A549 (cell line): Measurements from ENCODE around the gene ERFE. TPM values are rescaled to one million over a fixed set of nuclear protein-coding genes. Genes with fewer than 3 reads are reported as not detected.

Source experiments
- ATAC-seq, 2 experiments: fragments of 200-7000 bp in 1 of 2; fragments of >200 bp in 1 of 2; cut with Nextera tagmentation in 1 of 2; cut with Tn5 transposase in 1 of 2; 3 replicates each; pipeline versions ENCODE4 v1.8.0 to v1.9.1; 2018 to 2020; ENCODE audit warnings: mild to moderate bottlenecking in 1 of 2, moderate library complexity in 1 of 2
- CTCF ChIA-PET: fragments of 300-600 bp; sonication (Branson Sonifier 250); formaldehyde crosslinking; extraction: SDS; loops from one replicate; lab custom pipeline; 2021; ENCODE audit warnings: antibody characterized with exemption, inconsistent platforms; lab: Yijun Ruan, JAX
- POLR2A ChIA-PET: fragments of 350-600 bp; formaldehyde crosslinking; extraction: SDS; loops from one replicate; lab custom pipeline; 2021; ENCODE audit warnings: antibody characterized with exemption, inconsistent platforms; lab: Yijun Ruan, JAX
- DNase-seq, 2 experiments: peaks; one replicate each; pipeline versions ENCODE4 v3.0.0 to v3.0.0-alpha.2; 2011 to 2016; ENCODE audit warnings: low read depth in 1 of 2, low spot score in 1 of 2
- FAIRE-seq: peaks from 2 replicates; lab custom pipeline; 2011; peaks lifted over from hg19 to GRCh38; lab: Jason Lieb, UNC
- H3K27ac ChIP-seq, 2 experiments: fragments of >200 bp; sonication (Bioruptor Twin); formaldehyde crosslinking; 3 replicates each; pipeline ENCODE4 v1.5.1; 2016 to 2017
- H3K4me1 ChIP-seq: fragments of >200 bp; sonication (Bioruptor Twin); formaldehyde crosslinking; 3 replicates; pipeline ENCODE4 v1.6.1; 2016
- H3K4me2 ChIP-seq: fragments of >200 bp; sonication (Bioruptor Twin); formaldehyde crosslinking; 3 replicates; pipeline ENCODE4 v1.6.1; 2016
- H3K4me3 ChIP-seq: fragments of >200 bp; sonication (Bioruptor Twin); formaldehyde crosslinking; 3 replicates; pipeline ENCODE4 v1.5.1; 2016
- H3K9me3 ChIP-seq: fragments of >200 bp; sonication (Bioruptor Twin); formaldehyde crosslinking; 3 replicates; pipeline ENCODE4 v1.6.1; 2016
- CEBPB ChIP-seq, 2 experiments: fragments of >200 bp in 1 of 2; sonication (Bioruptor Twin) in 1 of 2; formaldehyde crosslinking in 1 of 2; IDR thresholded peaks; 2 replicates each; pipeline ENCODE4 v1.6.1; 2012 to 2016
- CHD2 ChIP-seq: fragments of 150-350 bp; IDR thresholded peaks from 2 replicates; pipeline ENCODE4 v1.6.1; 2014; ENCODE audit warnings: low read length; ENCODE audit not compliant: partially characterized antibody
- EHMT2 ChIP-seq: fragments of 200-600 bp; sonication (generic); IDR thresholded peaks from 2 replicates; pipeline ENCODE4 v1.6.1; 2016; ENCODE audit warnings: antibody characterized with exemption, low read depth, mild to moderate bottlenecking, moderate library complexity
- FOSL2 ChIP-seq, 2 experiments: fragments of 450-650 bp in 1 of 2; fragments of >200 bp in 1 of 2; sonication (Bioruptor Twin) in 1 of 2; formaldehyde crosslinking; IDR thresholded peaks; 2 replicates each; pipeline versions ENCODE4 v1.5.0 to v1.6.1; 2016 to 2020; ENCODE audit warnings: mild to moderate bottlenecking in 1 of 2, moderate library complexity in 1 of 2
- FOXS1 ChIP-seq: fragments of 250-450 bp; sonication (Bioruptor Pico); IDR thresholded peaks from 2 replicates; pipeline ENCODE4 v1.5.0; 2020; ENCODE audit warnings: mild to moderate bottlenecking, moderate library complexity
- HDAC2 ChIP-seq: fragments of 200-600 bp; sonication (generic); IDR thresholded peaks from 2 replicates; pipeline ENCODE4 v1.6.1; 2016
- HEYL ChIP-seq: fragments of 250-450 bp; sonication (Bioruptor Pico); IDR thresholded peaks from 2 replicates; pipeline ENCODE4 v1.8.0; 2021; ENCODE audit warnings: mild to moderate bottlenecking, moderate library complexity
- HOXA7 ChIP-seq: fragments of 250-450 bp; sonication (Bioruptor Pico); IDR thresholded peaks from 2 replicates; pipeline ENCODE4 v1.5.0; 2020; ENCODE audit warnings: mild to moderate bottlenecking, moderate library complexity
- HOXB13 ChIP-seq: fragments of 250-450 bp; sonication (Bioruptor Pico); IDR thresholded peaks from 2 replicates; pipeline ENCODE4 v1.5.0; 2020; ENCODE audit warnings: low read depth, mild to moderate bottlenecking, moderate library complexity
- KDM5A ChIP-seq: fragments of 200-600 bp; sonication (generic); IDR thresholded peaks from 2 replicates; pipeline ENCODE4 v1.6.1; 2016; ENCODE audit warnings: antibody characterized with exemption, mild to moderate bottlenecking
- MAFK ChIP-seq: fragments of 450-650 bp; IDR thresholded peaks from 2 replicates; pipeline ENCODE4 v1.6.1; 2014; ENCODE audit not compliant: partially characterized antibody
- PHF8 ChIP-seq: fragments of 200-600 bp; sonication (generic); IDR thresholded peaks from 2 replicates; pipeline ENCODE4 v1.6.1; 2016; ENCODE audit warnings: low read depth, mild to moderate bottlenecking, antibody characterized with exemption, moderate library complexity, borderline replicate concordance
- POLR2AphosphoS2 ChIP-seq: conservative IDR thresholded peaks from 2 replicates; pipeline ENCODE4 v1.6.1; 2012; ENCODE audit warnings: low read length, improper control_type of control experiment, inconsistent platforms
- RAD21 ChIP-seq, 2 experiments: fragments of >200 bp in 1 of 2; sonication (Bioruptor Twin) in 1 of 2; formaldehyde crosslinking in 1 of 2; IDR thresholded peaks in 1 of 2; conservative IDR thresholded peaks in 1 of 2; 2 replicates in 1 of 2; 3 replicates in 1 of 2; pipeline ENCODE4 v1.6.1; 2012 to 2018; ENCODE audit warnings: inconsistent platforms in 1 of 2
- RFX5 ChIP-seq: fragments of 450-650 bp; IDR thresholded peaks from 2 replicates; pipeline ENCODE4 v1.7.1; 2014; ENCODE audit warnings: antibody characterized with exemption, mild to moderate bottlenecking, moderate library complexity
- RNF2 ChIP-seq: fragments of 200-600 bp; sonication (generic); IDR thresholded peaks from 2 replicates; pipeline ENCODE4 v1.6.1; 2016; ENCODE audit warnings: low read depth, mild to moderate bottlenecking, antibody characterized with exemption, moderate library complexity, borderline replicate concordance
- SREBF2 ChIP-seq: fragments of 450-650 bp; IDR thresholded peaks from 2 replicates; pipeline ENCODE4 v1.6.1; 2014; ENCODE audit warnings: mild to moderate bottlenecking, moderate library complexity
- ZC3H11A ChIP-seq: fragments of 450-650 bp; IDR thresholded peaks from 2 replicates; pipeline ENCODE4 v1.6.1; 2014; ENCODE audit warnings: antibody characterized with exemption, mild to moderate bottlenecking
- ZFP36 ChIP-seq: fragments of 450-650 bp; IDR thresholded peaks from 2 replicates; pipeline ENCODE4 v1.6.1; 2014; ENCODE audit warnings: borderline replicate concordance; ENCODE audit not compliant: partially characterized antibody
- ZNF302 ChIP-seq: fragments of 250-450 bp; sonication (Bioruptor Pico); IDR thresholded peaks from 2 replicates; pipeline ENCODE4 v1.9.0; 2021; ENCODE audit warnings: inconsistent platforms, mild to moderate bottlenecking, moderate library complexity
- ZSCAN20 ChIP-seq: fragments of 250-450 bp; sonication (Bioruptor Pico); IDR thresholded peaks from 2 replicates; pipeline ENCODE4 v1.8.0; 2022; ENCODE audit warnings: mild to moderate bottlenecking, moderate library complexity
- WGBS: methylation state at CpG from one replicate; pipeline ENCODE4 v1.1.6; 2017; ENCODE audit errors: missing lambda C conversion rate; 5-methylcytosine and 5-hydroxymethylcytosine counted together
- polyA plus RNA-seq, 4 experiments: library from polyadenylated mRNA; depleted of rRNA in 3 of 4; stranded (reverse); fragments of >200 nt; fragmentation: RNase III in 1 of 4; extraction: RNeasy Plus Mini Kit Qiagen cat#74134 plus additional on column Dnase treatment in 1 of 4; gene quantifications; 2 replicates in 3 of 4; 3 replicates in 1 of 4; pipeline ENCODE4 v1.2.3, GENCODE V29; 2011 to 2017
- TF ChIP-seq, protein P1 (sequence below): fragments of >200 bp; sonication (Bioruptor Twin); formaldehyde crosslinking; IDR thresholded peaks from 3 replicates; pipeline ENCODE4 v1.5.1; 2016
- TF ChIP-seq, protein P2 (sequence below): IDR thresholded peaks from 2 replicates; pipeline ENCODE4 v1.6.1; 2012; ENCODE audit warnings: low read depth, borderline replicate concordance
- TF ChIP-seq, protein P3 (sequence below): IDR thresholded peaks from 2 replicates; pipeline ENCODE4 v1.6.1; 2012
- TF ChIP-seq, protein P4 (sequence below): fragments of 250-450 bp; sonication (Bioruptor Pico); IDR thresholded peaks from 2 replicates; pipeline ENCODE4 v1.5.0; 2020; ENCODE audit warnings: low read depth, mild to moderate bottlenecking, moderate library complexity
- TF ChIP-seq, protein P5 (sequence below): IDR thresholded peaks from 2 replicates; pipeline ENCODE4 v1.6.1; 2012
- TF ChIP-seq, protein P6 (sequence below): fragments of >200 bp; sonication (Bioruptor Twin); formaldehyde crosslinking; IDR thresholded peaks from 3 replicates; pipeline ENCODE4 v1.6.1; 2016
- TF ChIP-seq, protein P7 (sequence below): fragments of 450-650 bp; IDR thresholded peaks from 2 replicates; pipeline ENCODE4 v1.6.1; 2014; ENCODE audit warnings: antibody characterized with exemption

ERFE gene
- polyA plus RNA-seq, 2 of the 4 experiments (the other 2 are of a cell fraction) = 2.6 TPM

DNA sequence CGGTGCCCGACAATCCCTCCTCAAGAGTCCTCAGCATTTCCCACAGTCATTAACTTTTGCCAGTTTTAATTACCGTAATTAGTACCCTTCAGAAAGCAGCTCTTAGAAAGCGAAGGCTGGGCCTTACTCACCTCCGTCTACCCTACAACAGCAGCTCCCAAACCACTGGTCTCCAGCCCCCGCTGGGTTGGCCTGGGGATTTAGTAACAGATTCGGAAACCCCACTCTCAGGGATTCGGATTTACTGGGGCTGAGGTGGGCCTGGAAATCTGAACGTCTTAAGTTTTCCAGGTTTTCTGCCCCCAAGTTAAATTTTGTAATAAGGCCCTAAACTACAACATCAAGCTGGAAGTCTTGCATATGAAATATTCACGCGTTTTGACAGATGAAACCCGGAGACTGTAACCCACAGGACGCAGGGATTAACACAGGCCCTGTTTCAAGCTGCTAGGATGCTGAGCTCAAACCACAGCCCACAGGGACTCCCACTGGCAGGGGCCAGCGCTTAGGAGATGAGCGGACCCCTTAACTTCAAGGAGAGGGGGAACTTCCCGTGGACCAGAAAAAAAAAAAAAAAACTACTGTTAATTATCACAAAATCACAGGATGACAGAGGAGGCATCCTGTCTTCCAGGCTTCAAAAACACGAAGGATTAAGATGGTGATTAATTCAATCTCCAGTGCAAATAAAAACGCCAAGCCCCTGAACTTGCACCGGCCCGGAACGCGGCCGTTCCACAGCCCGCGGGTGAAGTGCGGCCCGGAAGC is 43.7 kb downstream of the ERFE start:
- H3K9me3 ChIP-seq = no peaks in the 10 kb centered on the region
- H3K4me2 ChIP-seq = peak overlapping the region; percentile 86
- ATAC-seq = no peak; a peak in 1 of 6 replicates
- H3K4me3 ChIP-seq = peak overlapping the region; percentile 99
- H3K4me1 ChIP-seq = peaks cover 16% of the 10 kb centered on the region
- POLR2A ChIA-PET = no interaction called here
- DNase-seq = peak in 1 of 2 experiments; percentile 21
- no peak for FAIRE-seq
- WGBS = 17% methylated on average over 27 of the region's 27 CpGs
- CTCF ChIA-PET = interaction anchor here (0.7 to 1.5 kb wide), 5 partner anchors 16 to 341 kb away, joined by 3 to 4 read pairs (median 3); no protein-coding TSS in a partner anchor
- peak overlapping the region; percentile 98 to 99 for H3K27ac ChIP-seq
- TF ChIP-seq FOSL2 (IDR thresholded peaks at IDR 0.05) (no peak), FOSL2 (CRISPR knock-in tag; IDR thresholded peaks at IDR 0.05) (no peak), ZFP36 (no peak), EHMT2 (no peak), MAFK (no peak), PHF8 (no peak), SREBF2 (no peak), CEBPB (IDR thresholded peaks at IDR 0.05) (no peak), FOXS1 (no peak), RNF2 (no peak), HDAC2 (no peak), HEYL (CRISPR knock-in tag) (no peak), RFX5 (no peak), CHD2 (no peak), HOXB13 (CRISPR knock-in tag) (no peak), HOXA7 (CRISPR knock-in tag) (no peak), RAD21 (conservative IDR thresholded peaks at IDR 0.05 in 1 of 2, IDR thresholded peaks at IDR 0.05 in 1 of 2) (no peak), ZNF302 (CRISPR knock-in tag) (no peak)
- TF ChIP-seq, protein P1, sequence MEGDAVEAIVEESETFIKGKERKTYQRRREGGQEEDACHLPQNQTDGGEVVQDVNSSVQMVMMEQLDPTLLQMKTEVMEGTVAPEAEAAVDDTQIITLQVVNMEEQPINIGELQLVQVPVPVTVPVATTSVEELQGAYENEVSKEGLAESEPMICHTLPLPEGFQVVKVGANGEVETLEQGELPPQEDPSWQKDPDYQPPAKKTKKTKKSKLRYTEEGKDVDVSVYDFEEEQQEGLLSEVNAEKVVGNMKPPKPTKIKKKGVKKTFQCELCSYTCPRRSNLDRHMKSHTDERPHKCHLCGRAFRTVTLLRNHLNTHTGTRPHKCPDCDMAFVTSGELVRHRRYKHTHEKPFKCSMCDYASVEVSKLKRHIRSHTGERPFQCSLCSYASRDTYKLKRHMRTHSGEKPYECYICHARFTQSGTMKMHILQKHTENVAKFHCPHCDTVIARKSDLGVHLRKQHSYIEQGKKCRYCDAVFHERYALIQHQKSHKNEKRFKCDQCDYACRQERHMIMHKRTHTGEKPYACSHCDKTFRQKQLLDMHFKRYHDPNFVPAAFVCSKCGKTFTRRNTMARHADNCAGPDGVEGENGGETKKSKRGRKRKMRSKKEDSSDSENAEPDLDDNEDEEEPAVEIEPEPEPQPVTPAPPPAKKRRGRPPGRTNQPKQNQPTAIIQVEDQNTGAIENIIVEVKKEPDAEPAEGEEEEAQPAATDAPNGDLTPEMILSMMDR = no peak
- TF ChIP-seq, protein P2, sequence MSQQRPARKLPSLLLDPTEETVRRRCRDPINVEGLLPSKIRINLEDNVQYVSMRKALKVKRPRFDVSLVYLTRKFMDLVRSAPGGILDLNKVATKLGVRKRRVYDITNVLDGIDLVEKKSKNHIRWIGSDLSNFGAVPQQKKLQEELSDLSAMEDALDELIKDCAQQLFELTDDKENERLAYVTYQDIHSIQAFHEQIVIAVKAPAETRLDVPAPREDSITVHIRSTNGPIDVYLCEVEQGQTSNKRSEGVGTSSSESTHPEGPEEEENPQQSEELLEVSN = no peak
- TF ChIP-seq, protein P3, sequence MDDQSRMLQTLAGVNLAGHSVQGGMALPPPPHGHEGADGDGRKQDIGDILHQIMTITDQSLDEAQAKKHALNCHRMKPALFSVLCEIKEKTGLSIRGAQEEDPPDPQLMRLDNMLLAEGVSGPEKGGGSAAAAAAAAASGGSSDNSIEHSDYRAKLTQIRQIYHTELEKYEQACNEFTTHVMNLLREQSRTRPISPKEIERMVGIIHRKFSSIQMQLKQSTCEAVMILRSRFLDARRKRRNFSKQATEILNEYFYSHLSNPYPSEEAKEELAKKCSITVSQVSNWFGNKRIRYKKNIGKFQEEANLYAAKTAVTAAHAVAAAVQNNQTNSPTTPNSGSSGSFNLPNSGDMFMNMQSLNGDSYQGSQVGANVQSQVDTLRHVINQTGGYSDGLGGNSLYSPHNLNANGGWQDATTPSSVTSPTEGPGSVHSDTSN = no peak

DNA sequence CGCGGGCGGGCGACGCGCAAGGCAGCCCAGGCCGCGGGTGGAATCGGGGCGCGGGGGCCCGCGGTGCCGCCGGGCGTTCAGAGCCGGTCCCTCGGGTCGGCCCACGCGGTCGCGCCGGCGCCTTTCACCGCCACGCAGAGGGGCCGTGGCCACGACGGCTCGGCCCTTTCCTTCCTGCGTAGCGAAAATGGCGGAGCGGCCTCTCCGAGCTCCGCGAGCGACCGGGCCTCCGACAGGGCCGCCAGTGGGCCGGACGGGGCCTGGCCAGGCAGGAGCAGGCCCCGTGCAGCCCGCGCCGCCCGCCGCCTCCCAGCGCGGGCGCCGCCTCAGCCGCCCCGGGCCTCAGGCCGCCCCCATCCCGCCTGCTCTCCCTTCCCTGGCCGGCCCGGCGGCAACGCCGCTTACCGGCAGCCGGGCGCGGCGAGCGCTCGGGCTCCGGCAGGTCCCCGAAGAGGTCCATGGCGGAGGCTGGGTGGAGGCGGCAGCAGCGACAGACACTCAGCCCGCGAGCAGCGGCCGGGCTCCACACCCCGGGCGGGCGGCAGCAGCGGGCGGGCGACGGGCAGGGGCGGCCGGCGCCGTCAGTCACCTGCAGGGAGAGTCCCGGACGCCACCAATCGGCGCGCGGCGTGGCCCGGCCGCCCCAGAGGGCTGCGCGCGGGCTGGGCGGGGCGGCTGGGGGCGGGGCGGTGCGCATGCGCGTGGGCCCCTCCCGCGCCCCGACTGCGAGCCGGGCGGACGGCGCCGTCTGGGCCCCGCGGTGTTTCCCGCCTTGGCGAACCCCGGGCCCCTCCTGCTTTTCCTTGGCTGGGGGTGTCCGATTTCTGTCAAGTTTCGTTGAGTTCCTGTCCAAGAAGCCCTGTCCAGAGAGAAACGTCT is 44.6 kb downstream of the ERFE start, which contains the start of gene ILKAP:
TSS of gene ILKAP (minus strand) at position 602 of the 879 bp plus-strand sequence. CDS start at position 460, 142 bp downstream.
- peak within 1 kb of the TSS; percentile 98 to 99 for H3K27ac ChIP-seq
- FAIRE-seq = no peak
- H3K9me3 ChIP-seq = no peaks in the 10 kb centered on the region
- H3K4me1 ChIP-seq = peaks cover 16% of the 10 kb centered on the region
- peak within 1 kb of the TSS; percentile 86 for H3K4me2 ChIP-seq
- peak within 1 kb of the TSS; percentile 99 for H3K4me3 ChIP-seq
- DNase-seq = peak; percentile 81 to 95
- CTCF ChIA-PET = interaction anchor here (0.6 to 1.5 kb wide), 5 partner anchors 13 to 40 kb away, joined by 3 to 4 read pairs (median 3); no protein-coding TSS in a partner anchor
- WGBS = 0% methylated on average over 20 of the region's 126 CpGs
- ATAC-seq = peak; percentile 98
- POLR2A ChIA-PET = interaction anchor here (0.6 to 1.0 kb wide), 2 partner anchors 37 to 56 kb away, joined by 3 read pairs; no protein-coding TSS in a partner anchor
- TF ChIP-seq ZC3H11A (no peak), ZSCAN20 (CRISPR knock-in tag) (no peak), ZFP36 (no peak), HOXB13 (CRISPR knock-in tag) (peak; percentile 42; the same call in 1 of the 2 replicates), POLR2AphosphoS2 (no peak), KDM5A (no peak), HOXA7 (CRISPR knock-in tag) (no peak)
- TF ChIP-seq, protein P4, sequence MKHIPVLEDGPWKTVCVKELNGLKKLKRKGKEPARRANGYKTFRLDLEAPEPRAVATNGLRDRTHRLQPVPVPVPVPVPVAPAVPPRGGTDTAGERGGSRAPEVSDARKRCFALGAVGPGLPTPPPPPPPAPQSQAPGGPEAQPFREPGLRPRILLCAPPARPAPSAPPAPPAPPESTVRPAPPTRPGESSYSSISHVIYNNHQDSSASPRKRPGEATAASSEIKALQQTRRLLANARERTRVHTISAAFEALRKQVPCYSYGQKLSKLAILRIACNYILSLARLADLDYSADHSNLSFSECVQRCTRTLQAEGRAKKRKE (CRISPR knock-in tag) = peak; percentile 86
- TF ChIP-seq, protein P5, sequence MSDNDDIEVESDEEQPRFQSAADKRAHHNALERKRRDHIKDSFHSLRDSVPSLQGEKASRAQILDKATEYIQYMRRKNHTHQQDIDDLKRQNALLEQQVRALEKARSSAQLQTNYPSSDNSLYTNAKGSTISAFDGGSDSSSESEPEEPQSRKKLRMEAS = peak; percentile 70
- TF ChIP-seq, protein P6, sequence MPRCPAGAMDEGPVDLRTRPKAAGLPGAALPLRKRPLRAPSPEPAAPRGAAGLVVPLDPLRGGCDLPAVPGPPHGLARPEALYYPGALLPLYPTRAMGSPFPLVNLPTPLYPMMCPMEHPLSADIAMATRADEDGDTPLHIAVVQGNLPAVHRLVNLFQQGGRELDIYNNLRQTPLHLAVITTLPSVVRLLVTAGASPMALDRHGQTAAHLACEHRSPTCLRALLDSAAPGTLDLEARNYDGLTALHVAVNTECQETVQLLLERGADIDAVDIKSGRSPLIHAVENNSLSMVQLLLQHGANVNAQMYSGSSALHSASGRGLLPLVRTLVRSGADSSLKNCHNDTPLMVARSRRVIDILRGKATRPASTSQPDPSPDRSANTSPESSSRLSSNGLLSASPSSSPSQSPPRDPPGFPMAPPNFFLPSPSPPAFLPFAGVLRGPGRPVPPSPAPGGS = peak; percentile 60; the same call in 1 of the 3 replicates
- TF ChIP-seq, protein P7, sequence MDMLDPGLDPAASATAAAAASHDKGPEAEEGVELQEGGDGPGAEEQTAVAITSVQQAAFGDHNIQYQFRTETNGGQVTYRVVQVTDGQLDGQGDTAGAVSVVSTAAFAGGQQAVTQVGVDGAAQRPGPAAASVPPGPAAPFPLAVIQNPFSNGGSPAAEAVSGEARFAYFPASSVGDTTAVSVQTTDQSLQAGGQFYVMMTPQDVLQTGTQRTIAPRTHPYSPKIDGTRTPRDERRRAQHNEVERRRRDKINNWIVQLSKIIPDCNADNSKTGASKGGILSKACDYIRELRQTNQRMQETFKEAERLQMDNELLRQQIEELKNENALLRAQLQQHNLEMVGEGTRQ = no peak
